ENCODE data around the gene CDKAL1. TPM values are rescaled to one million over a fixed set of nuclear protein-coding genes. Genes with fewer than 3 reads are reported as not detected.

CDKAL1 gene
- total and polyA plus RNA-seq, 10 of the 15 experiments (the other 5 are each of a cell fraction or from before 2014, with no cell fraction given), result 10.7 to 26.9 (median 17.3) TPM

DNA sequence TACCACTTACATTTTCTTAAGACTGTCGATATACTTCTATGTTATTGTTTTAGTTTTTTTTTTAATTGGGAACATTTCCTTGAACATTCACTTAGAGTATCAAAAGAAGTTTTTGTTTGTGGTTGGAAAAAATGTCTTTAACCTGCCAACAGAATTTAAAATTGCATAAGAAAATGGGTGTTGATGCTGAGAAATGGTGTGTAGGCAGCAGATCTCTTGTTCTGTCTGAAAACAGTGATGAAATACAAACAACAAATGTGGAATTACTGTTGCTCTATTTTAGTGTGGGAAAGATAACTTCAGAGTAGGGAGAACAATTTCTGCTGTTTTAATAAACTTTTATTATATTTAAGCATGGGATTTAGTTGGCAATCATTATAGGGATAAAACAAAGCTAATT is 293.5 kb downstream of the CDKAL1 start:
- FAIRE-seq (no peak), ATAC-seq (no peak), DNase-seq (ENCODE audit: low read depth, low spot score) (no peak)
- H4K20me1 ChIP-seq (ENCODE audit: control insufficient read depth, insufficient read depth), result no peaks in the 10 kb centered on the region
- H3K27ac ChIP-seq (ENCODE audit: control insufficient read depth, insufficient read depth), result no peak overlapping the region
- H3K36me3 ChIP-seq (ENCODE audit: control insufficient read depth in 2 of 2, insufficient read depth in 2 of 2, low read length in 1 of 2), result no peaks in the 10 kb centered on the region; a peak in 1 of 4 replicates
- WGBS (ENCODE audit: insufficient coverage, insufficient replicate concordance, low lambda C conversion rate, missing lambda C conversion rate), result 96% methylated on average over 1 of the region's 1 CpG
- TF ChIP-seq YY1 (IDR thresholded peaks at IDR 0.05; ENCODE audit: low read depth, low read length) (no peak), HDGF (IDR thresholded peaks at IDR 0.05) (no peak), GABPA (IDR thresholded peaks at IDR 0.05; ENCODE audit: low read depth) (no peak), NFYB (IDR thresholded peaks at IDR 0.05; ENCODE audit: insufficient read depth, low read depth, low read length) (no peak), JUNB (IDR thresholded peaks at IDR 0.05) (no peak), CBX5 (IDR thresholded peaks at IDR 0.05; ENCODE audit: low read depth) (no peak), CREM (IDR thresholded peaks at IDR 0.05; ENCODE audit: low read depth) (no peak), CEBPB (IDR thresholded peaks at IDR 0.05; ENCODE audit: borderline replicate concordance in 1 of 2, low read depth in 2 of 2, low read length in 2 of 2) (no peak), TCF7 (IDR thresholded peaks at IDR 0.05; ENCODE audit: borderline replicate concordance) (no peak), KLF5 (IDR thresholded peaks at IDR 0.05; ENCODE audit: partially characterized antibody) (no peak), CREB1 (IDR thresholded peaks at IDR 0.05; ENCODE audit: low read depth) (no peak), POU2F2 (IDR thresholded peaks at IDR 0.05; ENCODE audit: borderline replicate concordance, low read depth, low read length) (no peak)
- TF ChIP-seq, protein P1, sequence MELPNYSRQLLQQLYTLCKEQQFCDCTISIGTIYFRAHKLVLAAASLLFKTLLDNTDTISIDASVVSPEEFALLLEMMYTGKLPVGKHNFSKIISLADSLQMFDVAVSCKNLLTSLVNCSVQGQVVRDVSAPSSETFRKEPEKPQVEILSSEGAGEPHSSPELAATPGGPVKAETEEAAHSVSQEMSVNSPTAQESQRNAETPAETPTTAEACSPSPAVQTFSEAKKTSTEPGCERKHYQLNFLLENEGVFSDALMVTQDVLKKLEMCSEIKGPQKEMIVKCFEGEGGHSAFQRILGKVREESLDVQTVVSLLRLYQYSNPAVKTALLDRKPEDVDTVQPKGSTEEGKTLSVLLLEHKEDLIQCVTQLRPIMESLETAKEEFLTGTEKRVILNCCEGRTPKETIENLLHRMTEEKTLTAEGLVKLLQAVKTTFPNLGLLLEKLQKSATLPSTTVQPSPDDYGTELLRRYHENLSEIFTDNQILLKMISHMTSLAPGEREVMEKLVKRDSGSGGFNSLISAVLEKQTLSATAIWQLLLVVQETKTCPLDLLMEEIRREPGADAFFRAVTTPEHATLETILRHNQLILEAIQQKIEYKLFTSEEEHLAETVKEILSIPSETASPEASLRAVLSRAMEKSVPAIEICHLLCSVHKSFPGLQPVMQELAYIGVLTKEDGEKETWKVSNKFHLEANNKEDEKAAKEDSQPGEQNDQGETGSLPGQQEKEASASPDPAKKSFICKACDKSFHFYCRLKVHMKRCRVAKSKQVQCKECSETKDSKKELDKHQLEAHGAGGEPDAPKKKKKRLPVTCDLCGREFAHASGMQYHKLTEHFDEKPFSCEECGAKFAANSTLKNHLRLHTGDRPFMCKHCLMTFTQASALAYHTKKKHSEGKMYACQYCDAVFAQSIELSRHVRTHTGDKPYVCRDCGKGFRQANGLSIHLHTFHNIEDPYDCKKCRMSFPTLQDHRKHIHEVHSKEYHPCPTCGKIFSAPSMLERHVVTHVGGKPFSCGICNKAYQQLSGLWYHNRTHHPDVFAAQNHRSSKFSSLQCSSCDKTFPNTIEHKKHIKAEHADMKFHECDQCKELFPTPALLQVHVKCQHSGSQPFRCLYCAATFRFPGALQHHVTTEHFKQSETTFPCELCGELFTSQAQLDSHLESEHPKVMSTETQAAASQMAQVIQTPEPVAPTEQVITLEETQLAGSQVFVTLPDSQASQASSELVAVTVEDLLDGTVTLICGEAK (IDR thresholded peaks at IDR 0.05; ENCODE audit: borderline replicate concordance), result no peak
- RAD21 ChIA-PET (ENCODE audit: unreplicated experiment), result no interaction called here
- no peak overlapping the region for H3K4me3 ChIP-seq
- CTCF ChIA-PET, result interaction anchor here (1.5 kb wide), 1 partner anchor 11 kb away, joined by 8 read pairs; no protein-coding TSS in a partner anchor
- SMC1A ChIA-PET (ENCODE audit: uncharacterized antibody, unreplicated experiment), result interaction anchor here (1.0 to 4.3 kb wide), 6 partner anchors 8 to 138 kb away, joined by 3 to 21 read pairs (median 4); no protein-coding TSS in a partner anchor
- no peak overlapping the region for H2AFZ ChIP-seq (ENCODE audit: control insufficient read depth, low read depth, low read length)
- H3K4me1 ChIP-seq (ENCODE audit: control insufficient read depth, insufficient read depth, low read length), result no peaks in the 10 kb centered on the region
- no peaks in the 10 kb centered on the region for H3K27me3 ChIP-seq (replicated peaks in 1 of 2; ENCODE audit: control insufficient read depth in 2 of 2, insufficient read depth in 2 of 2, low read length in 1 of 2)
- no peak overlapping the region for H3K4me2 ChIP-seq (ENCODE audit: control insufficient read depth, insufficient read depth)
- in situ Hi-C loops (cut with MboI), result no loop called here
- POLR2A ChIA-PET, result no interaction called here
- H3K9me3 ChIP-seq (replicated peaks; ENCODE audit: control insufficient read depth, insufficient read depth, low read length), result no peaks in the 10 kb centered on the region; the same call in 2 of the 3 replicates
- H3K9ac ChIP-seq (ENCODE audit: control insufficient read depth, insufficient read depth, low read length), result no peak overlapping the region
- BruUV-seq (replicated peaks), result no TSS peak
- intact Hi-C loops (cut with micrococcal nuclease; ENCODE audit: unreplicated experiment), result no loop called here
- no peaks in the 10 kb centered on the region for H3K79me2 ChIP-seq (ENCODE audit: control insufficient read depth, insufficient read depth, low read length)
